Measurements from ENCODE around the gene BHLHA15. TPM values are rescaled to one million over a fixed set of nuclear protein-coding genes. Genes with fewer than 3 reads are reported as not detected.
"Not testable (repeated sequence)": the region's sequence is repeated elsewhere in the genome, so short reads cannot be mapped to it uniquely, and the experiment has no call there.

BHLHA15 gene
- total RNA-seq, 1 donor from 2014 or later = 3.2 TPM

GRCh38 chr7:98217623-98218582, 6.7 kb downstream of the BHLHA15 start:
- no peak for DNase-seq (ENCODE audit: low read depth)
- Histone ChIP-seq H3K4me3 (ENCODE audit: low read depth, low read length) (no peak overlapping the region), H3K36me3 (ENCODE audit: control insufficient read depth, insufficient read depth, low read length) (peaks cover 2% of the 10 kb centered on the region), H3K27me3 (ENCODE audit: control insufficient read depth, insufficient read depth, low read length) (no peaks in the 10 kb centered on the region)
- TF ChIP-seq CTCF (IDR thresholded peaks at IDR 0.05; ENCODE audit: insufficient read depth, low read length, severe bottlenecking) = no peak
- no peak for FAIRE-seq

GRCh38 chr7:98219382-98219781, 8.1 kb downstream of the BHLHA15 start:
- not testable (repeated sequence) for H3K27me3 ChIP-seq (ENCODE audit: control insufficient read depth, insufficient read depth, low read length); H3K36me3 ChIP-seq (ENCODE audit: control insufficient read depth, insufficient read depth, low read length); FAIRE-seq; H3K4me3 ChIP-seq (ENCODE audit: low read depth, low read length); DNase-seq (ENCODE audit: low read depth)

GRCh38 chr7:98221611-98222532, 10.6 kb downstream of the BHLHA15 start:
- DNase-seq (ENCODE audit: low read depth) = no peak
- FAIRE-seq = no peak
- no peaks in the 10 kb centered on the region for H3K27me3 ChIP-seq (ENCODE audit: control insufficient read depth, insufficient read depth, low read length)
- H3K36me3 ChIP-seq (ENCODE audit: control insufficient read depth, insufficient read depth, low read length) = peaks cover 2% of the 10 kb centered on the region
- no peak overlapping the region for H3K4me3 ChIP-seq (ENCODE audit: low read depth, low read length)
- TF ChIP-seq CTCF (IDR thresholded peaks at IDR 0.05; ENCODE audit: insufficient read depth, low read length, severe bottlenecking) = no peak

GRCh38 chr7:98222533-98223195, 11.4 kb downstream of the BHLHA15 start:
- DNase-seq (ENCODE audit: low read depth) = no peak
- Histone ChIP-seq H3K36me3 (ENCODE audit: control insufficient read depth, insufficient read depth, low read length) (peaks cover 2% of the 10 kb centered on the region), H3K4me3 (ENCODE audit: low read depth, low read length) (no peak overlapping the region), H3K27me3 (ENCODE audit: control insufficient read depth, insufficient read depth, low read length) (no peaks in the 10 kb centered on the region)
- FAIRE-seq = no peak
- no peak for TF ChIP-seq CTCF (IDR thresholded peaks at IDR 0.05; ENCODE audit: insufficient read depth, low read length, severe bottlenecking)

GRCh38 chr7:98223351-98223897, 12.2 kb downstream of the BHLHA15 start:
- H3K27me3 ChIP-seq (ENCODE audit: control insufficient read depth, insufficient read depth, low read length) = no peaks in the 10 kb centered on the region
- FAIRE-seq = no peak
- TF ChIP-seq CTCF (IDR thresholded peaks at IDR 0.05; ENCODE audit: insufficient read depth, low read length, severe bottlenecking) = no peak
- H3K4me3 ChIP-seq (ENCODE audit: low read depth, low read length) = no peak overlapping the region
- no peak for DNase-seq (ENCODE audit: low read depth)
- peaks cover 2% of the 10 kb centered on the region for H3K36me3 ChIP-seq (ENCODE audit: control insufficient read depth, insufficient read depth, low read length)
